Jurkat, Clone E6-1 (cell line): ENCODE data around the gene CPZ.

Experiments used
- DNase-seq: peaks from one replicate; pipeline ENCODE4 v3.0.0-alpha.2; 2011; ENCODE audit warnings: low read depth, low spot score
- H3K4me3 ChIP-seq: 2 replicates; pipeline ENCODE4 v1.5.1; 2011; ENCODE audit warnings: mild to moderate bottlenecking, low read length, control low read depth, moderate library complexity

The CPZ gene

DNA sequence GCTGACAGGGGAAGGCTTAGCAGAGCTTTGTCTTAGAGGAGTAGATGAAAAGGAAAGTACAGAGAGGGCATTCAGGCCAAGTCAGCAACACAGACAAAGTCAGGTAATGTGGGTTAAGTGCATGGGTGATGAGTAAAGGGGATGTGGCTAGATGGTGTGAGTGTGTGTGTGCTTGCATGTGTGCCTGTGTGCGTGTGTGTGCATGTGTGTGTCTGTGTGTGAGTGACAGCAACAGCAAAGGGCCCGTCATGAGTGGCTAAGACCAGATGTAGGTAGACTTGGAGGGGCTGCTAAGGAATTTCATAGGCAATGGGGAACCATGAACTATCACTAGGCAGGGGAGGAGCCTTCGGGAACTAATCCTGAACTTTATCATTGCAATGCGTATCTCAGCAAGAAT, 14.6 kb upstream of the CPZ start:
- no peak for DNase-seq
- H3K4me3 ChIP-seq, result no peak overlapping the region

- DNase-seq, result no peak
- H3K4me3 ChIP-seq, result no peak overlapping the region
These were observed 13.8 kb upstream of the CPZ start for GRCh38 chr4:8578717-8579116.

DNA sequence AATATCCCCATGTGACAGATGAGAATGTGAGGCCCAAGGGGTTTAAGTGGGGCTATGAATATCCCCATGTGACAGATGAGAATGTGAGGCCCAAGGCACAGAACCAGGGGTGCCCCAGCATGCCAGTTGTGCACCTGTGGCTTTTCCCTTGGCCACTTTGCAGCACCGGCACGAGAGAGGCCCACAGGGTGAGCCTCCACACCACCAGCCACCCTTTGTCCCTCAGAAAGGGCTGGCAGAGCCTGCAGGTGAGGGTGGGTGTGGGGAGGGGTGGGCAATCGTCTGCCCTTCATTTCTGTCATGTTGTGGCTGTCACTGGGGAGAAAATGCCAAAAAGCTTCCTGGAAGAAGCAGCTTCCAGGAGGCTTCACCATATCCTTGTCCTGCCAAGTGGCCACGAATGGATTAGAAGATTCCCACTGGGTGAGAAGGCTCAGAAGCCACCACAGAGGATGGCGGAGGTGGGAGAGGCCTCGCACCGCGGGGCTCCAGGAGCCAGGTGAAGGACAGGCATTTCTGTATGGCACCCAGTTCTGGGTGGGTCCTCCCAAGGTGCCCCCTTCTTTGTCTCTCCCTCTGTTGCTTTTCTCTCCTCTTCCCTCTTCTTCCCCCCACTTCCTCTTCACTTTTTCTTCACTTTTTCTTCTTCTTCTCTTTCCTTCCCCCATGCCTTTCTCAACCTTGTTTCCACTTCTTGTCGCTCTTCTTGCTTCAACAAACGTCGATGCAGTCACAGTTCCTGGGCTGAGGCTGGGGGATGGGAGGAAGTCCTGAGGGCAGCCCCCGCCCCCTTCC, 12.8 kb upstream of the CPZ start:
- DNase-seq, result no peak
- H3K4me3 ChIP-seq, result no peak overlapping the region

DNA sequence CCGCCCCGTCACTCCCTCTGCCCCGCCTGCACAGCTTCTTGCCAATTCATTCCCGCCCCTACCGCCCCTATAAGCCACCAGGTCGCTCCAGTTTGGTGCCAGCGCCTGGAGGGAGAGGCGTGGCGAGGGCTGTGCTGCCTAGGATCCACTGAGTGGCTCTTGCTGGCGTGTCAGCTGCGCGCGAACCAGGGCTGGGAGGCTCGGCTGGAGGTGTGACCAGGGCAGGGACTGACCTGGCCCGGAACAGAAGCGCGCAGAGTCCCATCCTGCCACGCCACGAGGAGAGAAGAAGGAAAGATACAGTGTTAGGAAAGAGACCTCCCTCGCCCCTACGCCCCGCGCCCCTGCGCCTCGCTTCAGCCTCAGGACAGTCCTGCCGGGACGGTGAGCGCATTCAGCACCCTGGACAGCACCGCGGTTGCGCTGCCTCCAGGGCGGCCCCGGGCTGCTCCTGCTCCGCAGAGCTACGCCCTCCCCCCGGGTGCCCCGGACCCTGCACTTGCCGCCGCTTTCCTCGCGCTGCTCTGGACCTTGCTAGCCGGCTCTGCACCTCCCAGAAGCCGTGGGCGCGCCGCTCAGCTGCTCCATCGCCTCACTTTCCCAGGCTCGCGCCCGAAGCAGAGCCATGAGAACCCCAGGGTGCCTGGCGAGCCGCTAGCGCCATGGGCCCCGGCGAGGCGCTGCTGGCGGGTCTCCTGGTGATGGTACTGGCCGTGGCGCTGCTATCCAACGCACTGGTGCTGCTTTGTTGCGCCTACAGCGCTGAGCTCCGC, 12.1 kb upstream of the CPZ start, which contains the start of gene GPR78:
TSS of gene GPR78 (plus strand) at position 72 of the 773 bp plus-strand sequence. CDS start at position 663, 591 bp downstream.
- no peak for DNase-seq
- no peak within 1 kb of the TSS for H3K4me3 ChIP-seq

DNA sequence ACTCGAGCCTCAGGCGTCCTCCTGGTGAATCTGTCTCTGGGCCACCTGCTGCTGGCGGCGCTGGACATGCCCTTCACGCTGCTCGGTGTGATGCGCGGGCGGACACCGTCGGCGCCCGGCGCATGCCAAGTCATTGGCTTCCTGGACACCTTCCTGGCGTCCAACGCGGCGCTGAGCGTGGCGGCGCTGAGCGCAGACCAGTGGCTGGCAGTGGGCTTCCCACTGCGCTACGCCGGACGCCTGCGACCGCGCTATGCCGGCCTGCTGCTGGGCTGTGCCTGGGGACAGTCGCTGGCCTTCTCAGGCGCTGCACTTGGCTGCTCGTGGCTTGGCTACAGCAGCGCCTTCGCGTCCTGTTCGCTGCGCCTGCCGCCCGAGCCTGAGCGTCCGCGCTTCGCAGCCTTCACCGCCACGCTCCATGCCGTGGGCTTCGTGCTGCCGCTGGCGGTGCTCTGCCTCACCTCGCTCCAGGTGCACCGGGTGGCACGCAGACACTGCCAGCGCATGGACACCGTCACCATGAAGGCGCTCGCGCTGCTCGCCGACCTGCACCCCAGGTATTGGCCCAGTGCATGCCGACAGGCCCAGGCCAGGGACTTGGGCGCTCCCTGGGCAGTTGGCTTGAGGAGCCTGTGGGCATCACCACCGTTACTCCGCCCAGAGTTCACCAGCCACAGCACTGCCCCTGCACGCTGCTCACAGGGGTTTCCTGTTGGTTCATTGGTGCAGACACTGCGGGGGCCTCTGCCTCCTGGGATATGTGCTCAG, 11.3 kb upstream of the CPZ start:
- DNase-seq, result no peak
- H3K4me3 ChIP-seq, result no peak overlapping the region

GRCh38 chr4:8582016-8582415, 10.5 kb upstream of the CPZ start:
- DNase-seq, result no peak
- H3K4me3 ChIP-seq, result no peak overlapping the region

GRCh38 chr4:8582436-8582835, 10.1 kb upstream of the CPZ start:
- H3K4me3 ChIP-seq, result no peak overlapping the region
- no peak for DNase-seq

GRCh38 chr4:8582941-8583654, 9.5 kb upstream of the CPZ start:
- H3K4me3 ChIP-seq, result no peak overlapping the region
- DNase-seq, result no peak

- no peak for DNase-seq
- no peak overlapping the region for H3K4me3 ChIP-seq
These were observed 8.9 kb upstream of the CPZ start for GRCh38 chr4:8583655-8584025.

DNA sequence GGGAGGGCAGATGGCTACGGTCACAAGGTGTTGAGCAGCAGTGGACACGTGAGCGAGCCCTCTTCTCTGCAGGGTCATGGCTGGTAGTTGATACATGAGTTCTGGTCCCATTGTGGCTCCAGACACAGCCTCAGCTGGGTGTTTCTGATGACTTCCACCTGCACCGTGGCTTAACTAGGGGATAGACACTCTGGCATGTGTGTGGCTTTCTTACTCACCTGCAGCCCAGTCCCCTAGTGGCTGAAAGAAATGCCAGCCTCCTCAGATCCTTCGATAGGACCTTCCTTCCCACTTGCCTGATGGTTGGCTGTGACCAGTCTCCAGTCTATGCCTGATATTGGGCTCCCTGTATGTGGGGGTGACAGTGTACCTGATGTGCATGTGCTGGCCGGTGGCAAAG, 7.4 kb upstream of the CPZ start:
- no peak for DNase-seq

DNA sequence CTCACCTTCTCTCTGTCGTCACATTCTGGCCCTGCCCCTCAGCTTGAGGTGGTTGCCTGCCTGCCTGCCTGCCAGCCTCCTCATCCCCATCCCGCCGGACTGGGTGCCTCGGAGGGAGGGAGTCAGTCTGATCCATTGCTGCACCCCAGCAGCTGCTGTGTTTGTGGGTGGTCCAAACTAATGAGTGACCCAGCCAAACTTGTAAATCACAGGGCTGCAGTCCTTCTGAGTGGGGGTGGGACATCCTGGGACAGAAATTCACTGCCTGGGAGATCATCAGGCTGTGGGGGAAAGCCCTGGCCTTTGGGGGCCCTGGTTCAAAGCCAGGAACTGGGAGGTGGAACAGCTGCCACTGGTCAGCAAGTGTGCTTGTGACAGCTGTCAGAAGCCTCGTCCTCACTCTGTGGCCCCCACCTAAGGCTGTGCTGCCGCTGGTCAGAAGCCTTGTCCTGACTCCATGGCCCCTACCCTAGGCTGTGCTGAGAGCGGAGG, 6.8 kb upstream of the CPZ start:
- no peak overlapping the region for H3K4me3 ChIP-seq
- no peak for DNase-seq

More for the DNA sequence above, 7.4 kb upstream of the CPZ start:
- H3K4me3 ChIP-seq, result no peak overlapping the region

DNA sequence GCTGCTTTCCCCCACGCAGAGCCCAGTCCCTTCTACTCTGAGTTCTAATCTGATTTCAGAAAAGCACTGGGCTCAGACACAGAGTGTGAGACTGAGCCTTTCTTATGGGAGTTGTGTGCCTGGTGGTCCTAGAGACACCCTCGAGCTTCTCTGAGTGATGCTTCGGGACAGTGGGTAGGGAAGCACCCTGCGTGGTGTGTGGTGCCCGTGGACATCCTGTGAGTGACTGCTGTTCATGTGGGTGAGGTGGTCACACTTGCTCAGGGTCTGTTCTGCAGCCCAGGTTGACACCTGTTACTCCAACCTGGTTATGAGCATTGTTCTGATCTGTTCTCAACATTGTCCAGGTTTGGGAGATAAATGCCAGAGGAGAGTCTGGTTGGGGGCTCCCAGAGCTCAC, 6.3 kb upstream of the CPZ start:
- DNase-seq, result no peak
- no peak overlapping the region for H3K4me3 ChIP-seq

DNA sequence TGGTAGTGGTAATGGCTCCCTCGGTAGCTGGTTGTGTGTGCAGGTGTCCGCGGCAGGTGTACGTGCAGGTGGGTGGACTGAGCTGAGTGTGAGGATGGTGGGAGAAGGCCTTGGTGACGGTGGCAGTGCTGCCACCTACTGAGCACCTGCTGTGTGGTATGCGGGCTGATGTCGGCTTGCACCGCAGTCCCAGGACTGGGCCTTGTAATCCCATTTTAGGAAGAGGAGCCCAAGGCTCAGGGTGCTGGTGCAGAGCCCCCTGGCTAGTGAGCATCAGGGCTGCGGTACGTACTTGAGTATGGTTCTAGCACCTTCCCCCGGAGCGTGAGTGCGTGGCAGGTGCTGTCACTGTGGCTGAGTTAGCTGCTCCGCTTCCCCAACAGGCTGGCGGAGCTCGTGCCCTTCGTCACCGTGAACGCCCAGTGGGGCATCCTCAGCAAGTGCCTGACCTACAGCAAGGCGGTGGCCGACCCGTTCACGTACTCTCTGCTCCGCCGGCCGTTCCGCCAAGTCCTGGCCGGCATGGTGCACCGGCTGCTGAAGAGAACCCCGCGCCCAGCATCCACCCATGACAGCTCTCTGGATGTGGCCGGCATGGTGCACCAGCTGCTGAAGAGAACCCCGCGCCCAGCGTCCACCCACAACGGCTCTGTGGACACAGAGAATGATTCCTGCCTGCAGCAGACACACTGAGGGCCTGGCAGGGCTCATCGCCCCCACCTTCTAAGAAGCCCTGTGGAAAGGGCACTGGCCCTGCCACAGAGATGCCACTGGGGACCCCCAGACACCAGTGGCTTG, 5.7 kb upstream of the CPZ start:
- DNase-seq, result no peak
- H3K4me3 ChIP-seq, result no peak overlapping the region

DNA sequence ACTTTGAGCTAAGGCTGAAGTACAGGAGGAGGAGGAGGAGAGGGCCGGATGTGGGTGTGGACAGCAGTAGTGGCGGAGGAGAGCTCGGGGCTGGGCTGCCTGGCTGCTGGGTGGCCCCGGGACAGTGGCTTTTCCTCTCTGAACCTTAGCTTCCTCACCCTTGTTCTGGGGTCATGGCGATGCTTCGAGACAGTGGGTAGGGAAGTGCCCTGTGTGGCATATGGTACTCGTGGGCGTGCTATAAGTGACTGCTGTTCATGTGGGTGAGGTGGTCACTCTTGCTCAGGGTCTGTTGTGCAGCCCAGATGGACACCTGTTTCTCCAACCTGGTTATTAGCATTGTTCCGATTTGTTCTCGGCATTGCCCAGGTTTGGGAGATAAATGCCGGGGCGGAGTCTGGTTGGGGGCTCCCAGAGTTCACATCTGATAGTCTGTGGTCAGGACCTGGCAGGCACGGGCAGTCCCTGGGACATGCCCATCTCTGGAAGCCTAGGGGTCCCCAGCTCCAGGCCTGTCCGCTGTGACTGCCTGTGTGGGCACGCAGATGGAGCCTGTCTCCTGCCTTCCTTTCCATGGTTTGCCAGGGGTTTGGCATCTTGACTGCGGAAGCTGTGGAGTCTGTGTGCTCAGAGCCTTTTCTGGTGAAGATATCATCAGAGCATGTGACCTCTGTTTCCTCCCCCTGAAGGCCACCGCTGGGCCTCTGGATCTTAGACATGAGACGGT, 4.9 kb upstream of the CPZ start:
- no peak overlapping the region for H3K4me3 ChIP-seq
- no peak for DNase-seq

DNA sequence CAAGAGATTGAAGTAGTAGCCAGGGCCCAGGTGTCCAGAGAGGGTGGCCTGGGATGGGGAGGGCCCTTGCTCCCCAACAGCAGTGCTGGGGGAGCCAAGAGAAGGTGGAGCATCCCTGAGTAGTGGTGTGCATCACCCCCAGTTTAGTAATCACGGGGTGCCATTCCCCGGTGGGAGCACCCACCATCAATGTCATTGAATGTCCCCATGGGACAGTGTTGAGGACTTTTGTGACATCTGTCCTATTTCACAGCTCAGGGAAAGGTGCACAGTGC, 4.4 kb upstream of the CPZ start:
- no peak for DNase-seq
- H3K4me3 ChIP-seq, result no peak overlapping the region

DNA sequence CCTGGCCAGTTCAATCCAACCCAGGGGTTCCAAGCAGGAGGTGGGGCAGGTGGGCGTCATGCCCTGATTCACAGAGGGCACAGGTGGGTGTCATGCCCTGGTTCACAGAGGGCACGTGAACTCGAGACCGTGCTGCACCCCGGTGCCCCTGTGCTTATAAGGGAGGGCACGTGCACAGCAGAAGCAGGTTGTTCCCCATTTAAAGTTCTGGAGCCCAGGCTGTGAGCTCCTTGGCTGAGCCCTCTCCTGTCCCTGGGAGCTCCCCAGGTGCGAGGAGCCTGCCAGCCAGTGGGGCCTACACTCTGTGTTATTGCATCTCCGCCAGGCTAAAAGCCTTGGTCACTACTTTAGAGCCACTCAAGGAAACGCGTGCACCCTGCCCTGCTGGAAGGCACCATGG, 3.2 kb upstream of the CPZ start:
- no peak for DNase-seq
- no peak overlapping the region for H3K4me3 ChIP-seq

DNA sequence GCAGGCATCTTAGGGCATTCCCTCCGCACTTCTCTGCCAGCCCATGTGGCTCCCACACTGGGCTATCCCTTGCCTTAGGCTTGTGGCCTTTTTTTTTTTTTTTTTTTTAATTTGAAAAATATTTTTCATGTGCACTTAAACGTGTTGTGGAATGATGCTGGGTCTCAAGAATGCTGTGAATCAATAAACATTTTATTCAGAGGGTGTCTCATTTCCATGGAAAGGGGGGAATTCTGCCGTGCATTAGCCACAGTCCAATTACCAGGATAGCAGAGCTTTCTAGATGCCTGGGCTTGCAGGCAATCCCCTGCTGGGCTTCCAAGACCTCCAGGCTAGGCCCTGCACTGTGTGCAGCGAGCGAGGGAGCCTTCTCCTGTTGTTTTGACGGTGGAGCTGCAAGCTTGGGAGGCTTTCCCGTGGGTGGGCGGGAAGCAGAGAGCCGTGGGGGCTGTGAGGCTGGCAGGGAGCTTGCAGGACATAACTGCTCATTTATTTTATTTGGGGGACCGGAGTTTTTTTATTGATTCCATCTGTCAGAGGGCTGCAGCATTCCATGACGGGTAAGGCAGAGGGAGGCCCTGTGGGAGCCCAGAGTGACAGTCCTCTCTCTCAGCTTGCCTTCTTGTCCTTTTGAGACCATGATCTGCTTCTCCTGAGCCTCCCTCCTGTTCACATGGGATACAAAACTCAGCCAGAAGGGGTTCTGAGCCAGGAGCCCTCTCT, 2.6 kb upstream of the CPZ start:
- DNase-seq, result no peak
- H3K4me3 ChIP-seq, result no peak overlapping the region

DNA sequence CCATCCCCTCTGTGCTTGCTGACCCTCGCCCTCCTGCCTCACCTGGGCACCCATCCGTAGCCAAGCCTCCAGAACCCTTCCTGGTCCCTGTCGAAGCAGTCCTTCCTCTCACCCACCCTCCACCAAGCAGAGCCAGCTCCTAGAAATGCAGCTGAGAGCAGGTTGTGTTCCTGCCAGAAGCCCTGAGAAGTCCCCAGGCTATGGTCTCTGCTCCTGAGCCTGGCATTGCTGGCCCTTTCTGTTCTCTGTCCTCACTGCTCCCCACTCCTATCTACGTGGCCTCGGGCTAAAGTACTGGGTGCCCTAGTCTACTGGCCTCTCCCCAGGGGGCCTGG, 2.1 kb upstream of the CPZ start:
- H3K4me3 ChIP-seq, result no peak overlapping the region
- no peak for DNase-seq
